ENCODE results near the gene JAKMIP2.

JAKMIP2 gene

DNA sequence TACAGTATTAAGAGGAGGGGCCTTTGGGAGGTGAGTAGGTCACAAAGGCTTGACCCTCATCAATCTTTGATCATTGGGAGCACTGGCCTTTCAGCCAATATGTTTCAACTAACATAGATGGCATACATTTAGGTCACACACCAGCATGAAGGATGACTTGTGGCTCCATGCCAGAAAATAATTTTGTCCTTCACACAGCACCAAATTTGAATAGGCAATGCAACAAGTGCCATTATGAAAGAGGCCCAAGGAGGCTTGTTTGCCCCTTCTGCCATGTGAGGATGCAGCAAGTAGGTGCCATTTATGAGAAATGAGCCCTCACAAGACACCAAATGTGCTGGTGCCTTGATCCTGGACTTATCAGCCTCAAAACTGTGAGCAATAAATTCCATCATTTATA is 81.1 kb downstream of the JAKMIP2 start:
- no peak for DNase-seq
- TF ChIP-seq, protein P1, sequence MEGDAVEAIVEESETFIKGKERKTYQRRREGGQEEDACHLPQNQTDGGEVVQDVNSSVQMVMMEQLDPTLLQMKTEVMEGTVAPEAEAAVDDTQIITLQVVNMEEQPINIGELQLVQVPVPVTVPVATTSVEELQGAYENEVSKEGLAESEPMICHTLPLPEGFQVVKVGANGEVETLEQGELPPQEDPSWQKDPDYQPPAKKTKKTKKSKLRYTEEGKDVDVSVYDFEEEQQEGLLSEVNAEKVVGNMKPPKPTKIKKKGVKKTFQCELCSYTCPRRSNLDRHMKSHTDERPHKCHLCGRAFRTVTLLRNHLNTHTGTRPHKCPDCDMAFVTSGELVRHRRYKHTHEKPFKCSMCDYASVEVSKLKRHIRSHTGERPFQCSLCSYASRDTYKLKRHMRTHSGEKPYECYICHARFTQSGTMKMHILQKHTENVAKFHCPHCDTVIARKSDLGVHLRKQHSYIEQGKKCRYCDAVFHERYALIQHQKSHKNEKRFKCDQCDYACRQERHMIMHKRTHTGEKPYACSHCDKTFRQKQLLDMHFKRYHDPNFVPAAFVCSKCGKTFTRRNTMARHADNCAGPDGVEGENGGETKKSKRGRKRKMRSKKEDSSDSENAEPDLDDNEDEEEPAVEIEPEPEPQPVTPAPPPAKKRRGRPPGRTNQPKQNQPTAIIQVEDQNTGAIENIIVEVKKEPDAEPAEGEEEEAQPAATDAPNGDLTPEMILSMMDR (IDR thresholded peaks at IDR 0.05; ENCODE audit: low read depth, low read length), result no peak
- Histone ChIP-seq H3K4me1 (no peaks in the 10 kb centered on the region), H3K36me3 (no peaks in the 10 kb centered on the region; the same call in 1 of the 2 replicates), H3K9me3 (peaks cover 8% of the 10 kb centered on the region), H3K27me3 (no peaks in the 10 kb centered on the region), H3K4me3 (ENCODE audit: low read depth, low read length) (no peak overlapping the region)

DNA sequence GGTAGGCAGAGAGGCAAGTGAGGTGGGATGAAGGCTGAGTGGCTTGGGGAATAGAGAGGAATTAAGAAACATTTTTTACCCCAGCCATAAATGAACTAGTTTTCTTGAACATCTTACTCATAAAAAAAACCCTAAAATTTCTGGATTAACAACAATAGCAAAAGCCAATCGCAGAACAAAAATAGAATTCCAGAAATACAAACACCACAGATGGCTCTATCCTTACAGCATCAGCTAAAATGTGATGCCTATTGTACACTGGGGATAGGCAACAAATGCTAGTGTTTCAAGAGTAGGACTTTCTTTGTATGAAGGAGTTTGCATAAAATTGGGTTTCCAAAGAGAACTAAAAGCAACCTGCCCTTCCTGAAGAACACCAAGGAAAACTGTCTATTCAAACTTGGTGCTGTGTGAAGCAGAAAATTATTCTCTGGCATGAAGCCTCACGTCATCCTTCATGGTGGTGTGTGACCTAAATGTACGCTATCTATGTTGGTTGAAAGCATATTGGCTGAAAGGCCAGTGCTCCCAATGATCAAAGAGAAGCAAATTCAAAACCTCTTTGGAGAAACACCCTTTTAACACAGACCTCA is 82.9 kb downstream of the JAKMIP2 start:
- no peaks in the 10 kb centered on the region for H3K27me3 ChIP-seq
- peaks cover 8% of the 10 kb centered on the region for H3K9me3 ChIP-seq
- H3K4me1 ChIP-seq, result no peaks in the 10 kb centered on the region
- TF ChIP-seq, protein P1 (IDR thresholded peaks at IDR 0.05; ENCODE audit: low read depth, low read length), result no peak
- no peaks in the 10 kb centered on the region; the same call in 1 of the 2 replicates for H3K36me3 ChIP-seq
- no peak overlapping the region for H3K4me3 ChIP-seq (ENCODE audit: low read depth, low read length)
- no peak for DNase-seq

DNA sequence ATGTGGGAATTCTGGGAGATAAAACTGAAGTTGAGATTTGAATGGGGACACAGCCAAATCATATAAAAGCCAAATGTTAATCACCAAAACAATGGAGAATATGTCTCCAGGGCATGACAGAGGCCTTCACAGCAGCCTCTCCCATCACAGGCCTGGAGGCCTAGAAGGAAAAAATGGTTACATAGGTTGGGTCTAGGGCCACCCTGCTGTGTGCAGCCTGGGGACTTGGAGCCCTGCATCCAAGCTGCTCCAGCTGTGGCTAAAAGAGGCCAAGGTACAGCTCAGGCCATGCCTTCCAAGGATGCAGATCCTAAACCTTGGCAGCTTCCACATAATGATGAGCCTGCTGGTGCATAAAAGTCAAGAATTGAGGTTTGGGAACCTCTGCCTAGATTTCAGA is 85.1 kb downstream of the JAKMIP2 start:
- TF ChIP-seq, protein P1 (IDR thresholded peaks at IDR 0.05; ENCODE audit: low read depth, low read length), result no peak
- H3K36me3 ChIP-seq, result no peaks in the 10 kb centered on the region; the same call in 1 of the 2 replicates
- no peaks in the 10 kb centered on the region for H3K27me3 ChIP-seq

DNA sequence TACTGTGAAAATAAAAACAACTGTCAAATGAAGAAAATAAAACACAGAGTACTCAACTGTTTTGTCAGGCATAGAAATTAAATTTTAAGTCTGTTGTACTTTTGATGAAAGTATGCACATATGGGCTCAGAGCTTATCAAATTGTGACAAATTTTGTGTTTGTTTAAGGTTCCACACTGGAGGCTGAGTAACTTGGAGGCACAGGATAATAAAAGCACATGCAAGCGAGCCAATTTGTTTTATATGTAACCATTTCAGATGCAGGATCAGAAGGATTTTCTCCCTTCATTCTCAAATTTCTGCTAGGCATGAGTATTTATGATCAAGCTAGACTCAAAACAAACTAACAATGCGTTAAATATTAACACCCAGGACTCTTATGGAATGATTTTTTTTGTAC is 87.8 kb downstream of the JAKMIP2 start:
- Histone ChIP-seq H3K4me3 (ENCODE audit: low read depth, low read length) (no peak overlapping the region), H3K36me3 (no peaks in the 10 kb centered on the region; the same call in 1 of the 2 replicates), H3K9me3 (peaks cover 8% of the 10 kb centered on the region), H3K4me1 (no peaks in the 10 kb centered on the region), H3K27me3 (no peaks in the 10 kb centered on the region)
- TF ChIP-seq, protein P1 (IDR thresholded peaks at IDR 0.05; ENCODE audit: low read depth, low read length), result no peak
- no peak for DNase-seq

More for the DNA sequence above, 85.1 kb downstream of the JAKMIP2 start:
- Histone ChIP-seq H3K4me3 (ENCODE audit: low read depth, low read length) (no peak overlapping the region), H3K9me3 (peaks cover 8% of the 10 kb centered on the region), H3K4me1 (no peaks in the 10 kb centered on the region)
- no peak for DNase-seq

DNA sequence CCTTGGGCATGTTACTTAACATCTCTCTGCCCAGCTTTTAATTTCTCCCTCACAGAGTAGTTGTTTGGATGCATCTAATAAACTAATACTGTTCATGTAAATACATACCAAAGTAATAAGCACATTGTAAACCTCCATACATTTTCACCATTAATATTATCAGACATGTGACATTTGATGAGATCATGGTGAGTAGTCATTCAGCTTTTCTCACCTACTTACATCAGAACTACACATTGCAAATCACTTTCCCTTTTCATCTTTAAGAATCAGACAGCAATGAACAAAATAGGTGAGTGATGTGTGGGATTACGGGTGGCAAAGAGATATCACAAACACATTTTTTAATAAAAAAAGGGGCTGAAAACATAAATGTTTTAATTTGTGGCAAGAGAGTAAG is 89.3 kb downstream of the JAKMIP2 start:
- Histone ChIP-seq H3K4me3 (ENCODE audit: low read depth, low read length) (no peak overlapping the region), H3K9me3 (peaks cover 8% of the 10 kb centered on the region), H3K4me1 (peaks cover 10% of the 10 kb centered on the region; the same call in 1 of the 2 replicates), H3K27me3 (no peaks in the 10 kb centered on the region), H3K36me3 (no peaks in the 10 kb centered on the region; the same call in 1 of the 2 replicates)
- TF ChIP-seq, protein P1 (IDR thresholded peaks at IDR 0.05; ENCODE audit: low read depth, low read length), result no peak
- no peak for DNase-seq

DNA sequence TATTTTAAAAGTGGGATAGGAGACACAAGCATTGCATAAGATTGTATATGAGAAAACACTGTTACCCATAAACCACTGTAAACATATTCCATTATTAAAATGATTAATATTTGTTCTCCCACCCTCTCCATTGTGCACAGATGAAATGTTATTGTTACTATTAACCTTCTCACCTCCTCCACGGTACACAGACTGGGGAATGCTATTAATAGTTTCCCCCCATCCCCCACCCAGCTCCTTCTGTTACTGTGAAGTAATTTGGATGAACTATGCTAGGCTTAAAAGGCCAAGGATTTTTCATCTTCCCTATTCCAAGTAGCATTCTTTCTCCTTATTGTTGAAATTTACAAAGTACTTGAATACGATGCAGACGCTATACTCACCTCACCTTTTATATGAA is 91.4 kb downstream of the JAKMIP2 start:
- no peaks in the 10 kb centered on the region for H3K36me3 ChIP-seq
- no peak overlapping the region for H3K4me3 ChIP-seq (ENCODE audit: low read depth, low read length)
- no peaks in the 10 kb centered on the region for H3K9me3 ChIP-seq
- DNase-seq, result no peak
- TF ChIP-seq, protein P1 (IDR thresholded peaks at IDR 0.05; ENCODE audit: low read depth, low read length), result no peak
- peaks cover 10% of the 10 kb centered on the region for H3K4me1 ChIP-seq
- H3K27me3 ChIP-seq, result no peaks in the 10 kb centered on the region
